ENCODE data around the gene ACBD6.

DNA sequence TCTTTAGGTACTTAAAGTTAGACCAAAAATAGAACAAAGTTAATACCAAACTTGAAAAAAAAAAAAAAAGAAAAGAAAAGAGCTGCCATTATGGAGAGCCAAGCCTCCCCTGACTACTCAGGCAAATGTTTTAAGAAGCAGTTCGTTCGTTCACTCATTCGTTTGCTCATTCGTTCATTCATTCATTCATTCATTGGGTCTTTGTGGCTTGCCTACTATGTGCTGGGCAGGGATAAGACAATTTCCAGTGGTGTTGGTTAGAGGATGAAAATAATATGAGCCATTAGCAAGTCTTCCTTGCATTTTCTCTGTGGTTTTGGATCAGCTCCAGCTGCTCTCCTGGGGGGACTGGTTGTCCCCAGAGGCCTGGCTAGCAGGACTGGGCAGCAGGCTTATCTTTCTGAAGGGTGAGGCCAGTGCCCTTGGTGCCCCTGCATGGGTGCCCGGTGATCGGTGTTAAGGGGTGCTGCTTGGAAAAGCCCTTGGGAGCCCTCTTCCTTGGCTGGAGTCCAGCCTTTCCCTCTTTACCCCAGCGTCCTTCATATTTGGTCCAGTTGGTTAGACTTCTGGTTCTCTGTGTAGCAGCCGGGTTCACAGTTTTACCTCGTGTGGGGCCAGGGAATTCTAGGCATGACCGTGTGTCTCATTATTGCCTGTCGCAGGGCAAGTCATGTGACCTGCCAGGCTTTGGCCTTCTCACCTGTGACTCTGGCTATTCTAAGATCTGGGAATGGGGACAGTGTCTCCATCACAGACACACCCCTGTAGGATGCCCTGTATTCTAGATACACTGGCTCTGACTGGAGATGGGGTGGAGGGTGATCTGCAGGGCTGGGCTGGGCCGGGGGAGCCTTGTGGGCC is 239.5 kb downstream of the ACBD6 start:
- no peak for TF ChIP-seq POLR2AphosphoS5 (IDR thresholded peaks at IDR 0.05; ENCODE audit: low read depth, low read length)
- no peak for TF ChIP-seq CTCF (IDR thresholded peaks at IDR 0.05)
- TF ChIP-seq, protein P1, sequence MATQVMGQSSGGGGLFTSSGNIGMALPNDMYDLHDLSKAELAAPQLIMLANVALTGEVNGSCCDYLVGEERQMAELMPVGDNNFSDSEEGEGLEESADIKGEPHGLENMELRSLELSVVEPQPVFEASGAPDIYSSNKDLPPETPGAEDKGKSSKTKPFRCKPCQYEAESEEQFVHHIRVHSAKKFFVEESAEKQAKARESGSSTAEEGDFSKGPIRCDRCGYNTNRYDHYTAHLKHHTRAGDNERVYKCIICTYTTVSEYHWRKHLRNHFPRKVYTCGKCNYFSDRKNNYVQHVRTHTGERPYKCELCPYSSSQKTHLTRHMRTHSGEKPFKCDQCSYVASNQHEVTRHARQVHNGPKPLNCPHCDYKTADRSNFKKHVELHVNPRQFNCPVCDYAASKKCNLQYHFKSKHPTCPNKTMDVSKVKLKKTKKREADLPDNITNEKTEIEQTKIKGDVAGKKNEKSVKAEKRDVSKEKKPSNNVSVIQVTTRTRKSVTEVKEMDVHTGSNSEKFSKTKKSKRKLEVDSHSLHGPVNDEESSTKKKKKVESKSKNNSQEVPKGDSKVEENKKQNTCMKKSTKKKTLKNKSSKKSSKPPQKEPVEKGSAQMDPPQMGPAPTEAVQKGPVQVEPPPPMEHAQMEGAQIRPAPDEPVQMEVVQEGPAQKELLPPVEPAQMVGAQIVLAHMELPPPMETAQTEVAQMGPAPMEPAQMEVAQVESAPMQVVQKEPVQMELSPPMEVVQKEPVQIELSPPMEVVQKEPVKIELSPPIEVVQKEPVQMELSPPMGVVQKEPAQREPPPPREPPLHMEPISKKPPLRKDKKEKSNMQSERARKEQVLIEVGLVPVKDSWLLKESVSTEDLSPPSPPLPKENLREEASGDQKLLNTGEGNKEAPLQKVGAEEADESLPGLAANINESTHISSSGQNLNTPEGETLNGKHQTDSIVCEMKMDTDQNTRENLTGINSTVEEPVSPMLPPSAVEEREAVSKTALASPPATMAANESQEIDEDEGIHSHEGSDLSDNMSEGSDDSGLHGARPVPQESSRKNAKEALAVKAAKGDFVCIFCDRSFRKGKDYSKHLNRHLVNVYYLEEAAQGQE (IDR thresholded peaks at IDR 0.05; ENCODE audit: insufficient read depth in 1 of 2, low read depth in 2 of 2, low read length in 1 of 2): no peak

All from Panc1 (cell line).